NCI-H524 (cell line): ENCODE results near the gene KAZN.
A peak's percentile ranks its signal among the peaks of the same experiment; 100 is the strongest.

Source experiments
- DNase-seq, 2 experiments: peaks; one replicate each; lab custom pipeline; 2025; lab: John Stamatoyannopoulos, UW

KAZN gene

GRCh38 chr1:14677292-14677971, 78.9 kb downstream of the KAZN start:
- no peak for DNase-seq

DNA sequence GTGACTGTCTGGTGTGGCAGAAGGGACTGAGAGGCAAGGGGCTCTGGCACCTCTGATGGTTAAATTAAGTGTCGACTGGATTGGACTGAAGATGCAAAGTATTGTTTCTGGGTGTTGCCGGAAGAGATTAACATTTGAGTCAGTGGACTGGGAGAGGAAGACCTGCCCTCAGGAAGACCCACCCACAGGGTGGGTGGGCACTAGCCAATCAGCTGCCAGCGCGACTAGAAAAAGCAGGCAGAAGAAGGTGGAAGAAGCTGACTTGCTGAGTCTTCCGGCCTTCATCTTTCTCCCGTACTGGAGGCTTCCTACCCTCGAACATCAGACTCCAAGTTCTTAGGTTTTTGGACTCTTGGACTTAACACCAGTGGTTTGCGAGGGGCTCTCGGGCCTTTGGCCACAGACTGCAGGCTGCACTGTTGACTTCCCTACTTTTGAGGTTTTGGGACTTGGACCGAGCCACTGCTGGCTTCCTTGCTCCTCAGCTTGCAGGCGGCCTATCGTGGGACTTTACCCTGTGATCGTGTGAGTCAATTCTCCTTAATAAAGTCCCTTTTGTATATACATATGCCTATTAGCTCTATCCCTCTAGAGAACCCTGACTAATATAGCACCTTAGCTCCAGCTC, 79.6 kb downstream of the KAZN start:
- DNase-seq: no peak

- no peak for DNase-seq
Measured at GRCh38 chr1:14679027-14679688, 80.7 kb downstream of the KAZN start.

DNA sequence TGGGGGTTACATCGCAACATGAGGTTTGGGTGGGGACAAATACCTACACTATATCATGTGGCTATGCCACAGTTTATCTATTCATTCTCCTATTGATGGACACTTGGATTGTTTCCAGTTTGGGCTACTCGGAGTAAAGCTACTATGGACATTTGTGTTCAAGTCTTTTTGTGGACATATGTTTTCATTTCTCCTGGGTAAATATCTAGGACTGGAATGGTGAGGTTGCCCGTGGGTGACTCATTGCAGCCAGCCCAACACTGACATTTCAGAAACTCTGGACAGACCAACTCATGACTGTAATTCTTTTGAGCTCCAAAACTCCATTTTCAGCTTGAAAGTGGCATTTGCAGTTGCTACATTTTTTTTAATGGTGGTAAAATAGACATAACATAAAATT, 82.7 kb downstream of the KAZN start:
- DNase-seq: no peak

GRCh38 chr1:14682941-14683621, 84.6 kb downstream of the KAZN start:
- DNase-seq: no peak

DNA sequence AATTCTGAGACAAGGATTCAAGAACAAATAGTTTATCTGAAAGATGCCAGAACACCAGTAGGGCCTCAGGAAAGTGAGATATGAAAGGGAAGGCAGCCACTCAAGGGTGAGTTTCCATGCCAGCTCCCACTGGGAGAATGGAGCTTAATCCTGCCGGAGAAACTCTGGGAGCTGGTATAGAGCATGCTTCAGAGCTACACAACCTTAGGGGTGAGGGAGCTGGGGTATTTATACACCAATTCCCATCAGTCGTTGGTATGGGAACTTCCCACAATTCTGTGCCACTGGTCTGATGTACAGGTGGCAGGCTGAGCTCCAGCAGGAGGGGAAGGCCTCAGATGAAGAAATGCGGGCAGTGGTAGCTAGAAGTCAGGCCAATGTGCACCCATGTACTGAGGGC, 86.6 kb downstream of the KAZN start:
- DNase-seq: no peak

DNA sequence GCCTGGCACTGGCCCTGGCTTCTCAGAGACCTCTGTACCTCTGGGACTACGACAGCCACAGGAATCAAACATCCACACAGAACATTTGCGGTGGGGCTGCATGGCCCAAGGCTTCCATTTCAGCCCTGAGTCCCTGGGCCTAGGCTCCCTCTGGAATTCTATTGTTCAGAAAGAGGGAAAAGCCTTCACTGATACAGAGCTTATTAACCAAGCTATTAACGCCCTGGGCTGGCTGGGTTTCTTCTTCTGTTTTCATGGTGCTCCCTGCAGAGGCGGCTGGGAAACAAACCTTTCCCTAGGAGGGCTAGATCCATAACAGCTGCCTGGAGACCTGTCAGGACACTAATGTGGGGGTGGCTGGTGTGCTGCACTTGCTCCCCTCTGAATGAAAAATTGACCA, 88.2 kb downstream of the KAZN start:
- DNase-seq: no peak

- no peak for DNase-seq
Measured at GRCh38 chr1:14687147-14687546, 88.7 kb downstream of the KAZN start.

DNA sequence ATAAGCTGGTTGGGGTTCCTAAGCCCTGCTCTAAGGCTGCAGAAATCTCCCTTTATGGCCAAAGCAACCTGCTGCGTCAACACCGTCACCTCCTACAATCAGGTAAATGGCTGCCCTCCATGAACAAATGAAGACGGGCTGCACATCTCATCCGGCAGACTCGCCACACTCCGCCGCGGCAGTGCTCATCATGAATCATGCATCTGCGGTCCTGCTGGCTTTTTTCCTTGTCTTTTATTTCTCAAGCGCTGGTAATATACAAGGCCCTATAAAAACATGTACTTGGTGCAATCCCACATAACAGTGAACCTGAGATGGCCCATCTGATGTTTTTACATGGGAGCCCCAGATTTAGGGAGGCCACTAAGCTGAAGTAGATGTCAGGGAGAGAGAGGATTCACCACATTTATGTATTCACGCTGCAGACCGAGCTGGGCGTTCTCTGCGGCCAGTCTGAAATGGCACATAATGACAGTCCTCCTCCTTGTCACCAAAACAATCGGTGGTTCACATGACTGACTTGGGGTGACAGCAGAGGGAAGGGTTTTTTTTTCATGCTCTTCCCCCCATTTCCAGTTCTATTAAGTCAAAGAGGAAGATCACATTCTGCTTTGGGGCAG, 91.6 kb downstream of the KAZN start:
- DNase-seq: no peak

DNA sequence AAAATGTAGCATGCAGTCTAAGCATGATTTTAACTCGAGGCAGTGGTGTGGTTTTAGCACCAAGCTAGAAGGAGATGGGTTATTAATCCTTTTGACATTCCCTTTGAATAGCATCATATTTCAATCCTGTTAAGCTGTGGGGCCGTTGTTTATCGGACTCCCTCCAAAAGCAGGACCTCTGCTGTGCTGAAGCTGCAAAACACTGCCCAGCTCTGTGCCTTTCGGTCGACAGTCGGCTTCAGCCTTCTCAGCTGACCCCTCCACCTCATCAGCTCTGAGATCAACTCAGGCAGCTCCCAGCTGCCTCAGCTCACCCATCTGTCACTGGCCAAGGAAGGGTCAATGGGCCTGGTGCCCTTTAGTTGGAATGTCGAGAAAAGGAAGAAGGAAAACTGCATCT, 95.5 kb downstream of the KAZN start:
- peak in 1 of 2 experiments; percentile 27 for DNase-seq

- DNase-seq: no peak
Measured at GRCh38 chr1:14694589-14694988, 96.1 kb downstream of the KAZN start.

- no peak for DNase-seq
Measured at GRCh38 chr1:14696761-14697160, 98.3 kb downstream of the KAZN start.

DNA sequence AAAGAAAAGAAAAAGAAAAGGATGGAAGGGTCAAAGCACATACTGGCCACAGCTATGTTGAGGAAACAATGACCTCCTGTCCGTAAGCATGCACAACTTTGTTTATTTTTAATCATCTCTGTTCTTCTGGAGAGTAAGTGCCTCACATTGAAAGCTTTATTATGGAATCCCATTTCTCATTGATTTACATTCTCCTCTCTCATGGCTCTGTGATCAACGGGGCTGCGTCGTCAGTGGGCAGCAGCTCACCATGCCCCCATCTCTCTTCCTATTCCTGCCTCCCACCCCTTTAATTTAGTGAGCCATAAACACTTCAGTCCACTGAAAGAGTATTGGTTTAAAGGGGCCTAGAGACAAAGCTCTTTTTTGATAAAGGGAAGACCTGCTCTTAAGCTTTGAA, 98.9 kb downstream of the KAZN start:
- DNase-seq: no peak

- DNase-seq: peak; percentile 89 to 96
Measured at GRCh38 chr1:14698314-14698713, 99.8 kb downstream of the KAZN start.

DNA sequence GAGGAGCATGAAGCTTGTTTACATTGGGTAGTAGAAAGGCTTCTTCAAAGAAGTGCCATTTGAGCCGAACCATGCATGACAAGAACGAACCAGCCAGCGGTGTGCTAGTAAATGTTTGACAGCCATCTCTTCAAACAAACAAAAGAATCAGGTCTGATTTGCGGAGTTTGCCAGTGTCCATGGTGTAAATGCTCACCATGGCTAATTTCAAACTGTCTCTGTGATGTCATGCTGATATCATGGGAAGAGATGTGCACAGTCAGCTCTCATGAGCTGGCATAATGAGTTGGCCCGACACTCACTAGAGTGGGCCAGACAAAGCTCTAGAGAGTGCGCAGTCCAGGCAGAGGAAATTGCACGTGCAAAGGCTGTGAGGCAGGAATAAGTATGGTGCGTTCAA, 101.1 kb downstream of the KAZN start:
- no peak for DNase-seq

- DNase-seq: peak; percentile 78 to 91
Measured at GRCh38 chr1:14704846-14705245, 106.4 kb downstream of the KAZN start.

- no peak for DNase-seq
Measured at GRCh38 chr1:14705824-14706223, 107.3 kb downstream of the KAZN start.

DNA sequence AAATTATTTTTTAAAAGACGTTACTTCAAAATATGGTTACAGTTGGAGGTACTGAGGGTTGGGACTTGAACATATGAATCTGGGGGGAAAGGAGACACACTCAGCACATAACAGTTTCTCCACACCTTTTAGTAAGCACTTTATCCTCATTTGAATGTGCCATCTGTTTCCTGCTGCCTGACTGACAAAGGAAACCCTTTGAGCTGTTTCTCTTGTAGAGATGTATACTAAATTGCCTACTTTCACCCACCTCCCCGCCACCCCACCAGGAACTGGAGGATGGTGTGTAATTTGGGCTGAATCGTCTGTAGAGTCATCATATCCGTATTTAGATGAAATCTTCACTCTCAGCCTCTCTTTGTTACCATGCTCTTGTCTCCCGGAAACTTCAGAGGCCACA, 108.1 kb downstream of the KAZN start:
- peak in 1 of 2 experiments; percentile 44 for DNase-seq

- peak in 1 of 2 experiments; percentile 48 for DNase-seq
Measured at GRCh38 chr1:14707531-14708445, 109.3 kb downstream of the KAZN start.

DNA sequence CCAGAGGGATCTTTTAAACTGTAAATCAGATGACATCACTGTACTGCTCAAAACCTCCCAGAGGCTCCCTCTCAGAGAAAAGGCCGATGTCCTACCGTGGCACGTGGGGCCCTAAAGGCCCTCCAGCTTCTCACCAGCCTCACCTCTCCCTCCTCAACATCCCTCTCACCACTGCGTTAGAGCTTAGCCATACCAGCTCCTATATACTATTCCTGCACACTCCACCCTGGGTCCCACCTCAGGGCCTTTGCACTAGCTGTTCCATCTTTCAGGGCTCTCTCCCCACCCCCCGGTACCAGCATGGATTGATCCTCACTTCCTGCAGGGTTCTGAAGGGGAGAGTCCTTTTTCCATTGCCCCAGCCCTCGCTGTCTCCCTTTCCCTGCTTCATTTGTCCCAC, 111.8 kb downstream of the KAZN start:
- DNase-seq: no peak

DNA sequence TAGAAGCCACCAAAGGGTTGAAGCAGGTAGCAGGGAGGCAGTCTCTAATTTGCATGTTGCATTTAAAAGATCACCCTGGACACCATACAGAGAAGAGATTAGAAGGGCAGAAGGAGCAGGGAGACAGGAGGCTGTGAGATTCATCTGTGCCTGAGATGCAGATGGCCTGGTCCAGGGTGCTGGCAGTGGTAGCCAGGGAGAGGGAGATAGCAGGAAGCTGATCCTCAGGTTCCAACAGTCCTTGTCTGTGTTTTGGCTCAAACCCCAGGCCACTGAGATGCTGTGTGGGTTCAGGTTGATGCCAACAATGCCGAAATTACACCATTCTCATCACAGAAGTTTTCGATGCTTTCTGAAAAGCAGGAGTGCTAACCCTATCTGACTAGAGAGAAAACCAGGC, 113.7 kb downstream of the KAZN start:
- no peak for DNase-seq
